PC-3 (cell line): ENCODE data around the gene KCNC4. TPM values are rescaled to one million over a fixed set of nuclear protein-coding genes. Genes with fewer than 3 reads are reported as not detected.

Source experiments
- ATAC-seq: fragments of 200-7000 bp; cut with Tn5 transposase; 2 replicates; pipeline ENCODE4 v1.9.1; 2020; ENCODE audit warnings: mild to moderate bottlenecking, moderate library complexity
- BruUV-seq: library from RNA; stranded (reverse); fragments of 400-500 nt; replicated peaks from 2 replicates; lab custom pipeline; 2021; lab: Mats Ljungman, UMichigan
- CTCF ChIA-PET: fragments of 300-600 bp; sonication (Branson Sonifier 250); formaldehyde crosslinking; loops from one replicate; lab custom pipeline; 2022; ENCODE audit warnings: antibody characterized with exemption; lab: Charles Lee
- POLR2A ChIA-PET: fragments of 300-600 bp; sonication (Branson Sonifier 250); formaldehyde crosslinking; loops from one replicate; lab custom pipeline; 2022; ENCODE audit warnings: antibody characterized with exemption; ENCODE audit not compliant: unreplicated experiment; lab: Charles Lee
- DNase-seq: peaks from one replicate; pipeline ENCODE4 v3.0.0-alpha.2; 2015
- H2AFZ ChIP-seq: fragments of 300-600 bp; sonication (generic); 2 replicates; pipeline ENCODE4 v1.6.0; 2016; ENCODE audit warnings: antibody characterized with exemption, low read length
- H3F3A ChIP-seq: fragments of 300-600 bp; sonication (generic); one replicate; pipeline ENCODE4 v1.6.0; 2017; ENCODE audit warnings: antibody characterized with exemption, low read length, control low read depth, mild to moderate bottlenecking; ENCODE audit not compliant: unreplicated experiment
- H3K27ac ChIP-seq: fragments of 300-600 bp; sonication (generic); 2 replicates; pipeline ENCODE4 v1.5.1; 2016; ENCODE audit warnings: mild to moderate bottlenecking, low read length
- H3K27me3 ChIP-seq: fragments of 300-600 bp; sonication (generic); 2 replicates; pipeline ENCODE4 v1.6.1; 2016; ENCODE audit warnings: low read length, mixed read lengths
- H3K36me3 ChIP-seq: fragments of 300-600 bp; sonication (generic); 2 replicates; pipeline ENCODE4 v1.6.1; 2016; ENCODE audit warnings: low read depth, mixed run types, low read length, mixed read lengths
- H3K4me1 ChIP-seq: fragments of 300-600 bp; sonication (generic); 2 replicates; pipeline ENCODE4 v1.5.1; 2016; ENCODE audit warnings: low read length; ENCODE audit not compliant: insufficient read depth
- H3K4me2 ChIP-seq: fragments of 300-600 bp; sonication (generic); 2 replicates; pipeline ENCODE4 v1.6.0; 2016; ENCODE audit warnings: low read length
- H3K4me3 ChIP-seq: fragments of 300-600 bp; sonication (generic); 2 replicates; pipeline ENCODE4 v1.5.1; 2016; ENCODE audit warnings: mild to moderate bottlenecking, low read length, mixed read lengths
- H3K79me2 ChIP-seq: fragments of 300-600 bp; sonication (generic); 2 replicates; pipeline ENCODE4 v1.6.1; 2017; ENCODE audit warnings: low read length, mixed read lengths
- H3K9ac ChIP-seq: fragments of 300-600 bp; sonication (generic); 2 replicates; pipeline ENCODE4 v1.6.0; 2016; ENCODE audit warnings: mild to moderate bottlenecking, low read length
- H3K9me2 ChIP-seq: fragments of 300-600 bp; sonication (generic); replicated peaks from 2 replicates; pipeline ENCODE4 v1.6.1; 2016; ENCODE audit warnings: mixed run types, low read length, mixed read lengths
- H3K9me3 ChIP-seq: fragments of 300-600 bp; sonication (generic); 2 replicates; pipeline ENCODE4 v1.6.1; 2016; ENCODE audit warnings: low read length, mixed read lengths
- H4K20me1 ChIP-seq: fragments of 300-600 bp; sonication (generic); 2 replicates; pipeline ENCODE4 v1.6.1; 2016; ENCODE audit warnings: low read length, mixed read lengths
- CTCF ChIP-seq: fragments of 300-600 bp; sonication (generic); conservative IDR thresholded peaks from 2 replicates; pipeline ENCODE4 v1.5.1; 2017; ENCODE audit warnings: antibody characterized with exemption, low read depth, mild to moderate bottlenecking, low read length
- EZH2 ChIP-seq: fragments of 300-600 bp; sonication (generic); IDR thresholded peaks from one replicate; pipeline ENCODE4 v1.6.1; 2017; ENCODE audit warnings: antibody characterized with exemption, mild to moderate bottlenecking, low read length; ENCODE audit not compliant: unreplicated experiment
- EZH2phosphoT487 ChIP-seq: fragments of 300-600 bp; sonication (generic); IDR thresholded peaks from 2 replicates; pipeline ENCODE4 v1.6.1; 2018; ENCODE audit warnings: mild to moderate bottlenecking, antibody characterized with exemption, low read length, borderline replicate concordance
- intact Hi-C: fragments of 100-400 bp; cut with micrococcal nuclease; formaldehyde crosslinking; loops from 2 replicates; pipeline ENCODE4 v1.9.0; 2023
- total RNA-seq: library from RNA; depleted of rRNA; stranded (reverse); fragments of >200 nt; gene quantifications from 2 replicates; pipeline ENCODE4 v1.2.3, GENCODE V29; 2014

KCNC4 gene
- total RNA-seq, 1 experiment from 2014 or later, result 1.6 TPM

DNA sequence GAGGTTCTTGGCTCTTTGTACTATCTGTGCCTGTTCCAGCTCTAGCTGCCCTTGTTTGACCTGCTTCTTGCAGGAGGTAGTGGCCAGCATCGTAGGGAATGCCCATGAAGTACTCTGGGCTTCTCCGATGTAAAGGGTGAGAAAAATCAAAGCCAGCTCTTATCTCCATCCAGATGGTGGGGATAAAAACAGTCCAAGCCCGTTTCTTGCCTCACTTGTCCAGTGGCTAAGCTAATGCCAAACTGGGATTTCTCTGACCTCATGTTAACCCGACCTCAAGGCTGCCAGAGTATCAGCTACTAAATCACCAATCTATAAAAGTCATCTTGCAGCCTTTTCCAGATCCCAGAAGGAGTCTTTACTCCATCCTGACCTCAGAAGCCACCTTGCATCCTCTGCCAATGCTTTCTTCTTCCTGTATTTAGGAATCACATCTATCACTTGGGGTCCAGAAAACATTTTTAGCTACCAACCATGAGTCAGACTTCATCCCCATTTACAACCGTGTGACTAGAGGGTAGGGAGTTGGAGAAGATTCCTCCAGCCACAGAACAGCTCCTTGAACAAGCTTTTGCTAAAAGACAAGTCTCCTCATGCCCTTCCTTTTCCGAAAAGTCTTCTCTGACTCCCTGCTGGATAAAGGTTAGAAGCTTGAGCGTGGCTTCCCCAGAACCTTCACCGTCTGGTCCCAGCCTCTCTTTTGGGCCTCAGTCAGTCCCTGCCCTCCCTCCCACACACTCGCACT lies 35.9 kb downstream of the KCNC4 start:
- Histone ChIP-seq H3K4me3 (no peak overlapping the region), H3K4me1 (no peaks in the 10 kb centered on the region), H3K27ac (no peak overlapping the region), H3K9me3 (no peaks in the 10 kb centered on the region), H3K27me3 (peaks cover 17% of the 10 kb centered on the region; the same call in 1 of the 2 replicates), H3F3A (no peaks in the 10 kb centered on the region), H4K20me1 (no peaks in the 10 kb centered on the region), H2AFZ (no peak overlapping the region), H3K79me2 (no peaks in the 10 kb centered on the region), H3K9me2 (no peaks in the 10 kb centered on the region), H3K9ac (no peak overlapping the region), H3K36me3 (no peaks in the 10 kb centered on the region), H3K4me2 (no peak overlapping the region)
- intact Hi-C loops, result no loop called here
- ChIA-PET CTCF (no interaction called here), POLR2A (no interaction called here)
- DNase-seq, result no peak
- no TSS peak for BruUV-seq
- no peak for ATAC-seq
- no peak for TF ChIP-seq EZH2phosphoT487
- TF ChIP-seq EZH2, result no peak
- no peak for TF ChIP-seq CTCF

DNA sequence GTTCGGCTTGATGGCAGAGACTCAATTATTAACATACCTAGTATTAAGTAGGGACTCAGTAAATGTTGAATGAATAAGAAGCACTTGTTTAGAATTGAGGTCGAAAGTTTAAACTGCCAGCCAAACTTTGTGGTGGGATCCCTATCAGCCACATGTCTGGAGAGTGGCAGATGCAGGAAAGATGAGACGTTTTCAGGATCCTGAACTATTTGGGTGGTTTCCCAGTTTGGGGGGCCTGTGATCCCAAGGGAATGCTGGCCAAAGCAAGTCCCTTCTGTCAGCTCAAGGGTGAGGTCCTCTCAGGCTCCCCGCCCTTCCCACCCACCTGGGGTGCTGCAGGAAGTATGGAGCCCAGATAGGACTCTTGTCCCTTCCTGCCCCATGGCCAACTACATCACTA lies 38.6 kb downstream of the KCNC4 start:
- intact Hi-C loops, result no loop called here
- no peak overlapping the region for H3K27ac ChIP-seq
- peaks cover 19% of the 10 kb centered on the region; the same call in 1 of the 2 replicates for H3K27me3 ChIP-seq
- H3K79me2 ChIP-seq, result no peaks in the 10 kb centered on the region
- H3K36me3 ChIP-seq, result no peaks in the 10 kb centered on the region
- no peak overlapping the region for H3K4me3 ChIP-seq
- no peaks in the 10 kb centered on the region for H3K4me1 ChIP-seq
- no peak for ATAC-seq
- H2AFZ ChIP-seq, result no peak overlapping the region
- BruUV-seq, result no TSS peak
- TF ChIP-seq CTCF (no peak), EZH2 (no peak), EZH2phosphoT487 (no peak)
- ChIA-PET POLR2A (no interaction called here), CTCF (no interaction called here)
- DNase-seq, result no peak
- H3K9me2 ChIP-seq, result no peaks in the 10 kb centered on the region
- no peaks in the 10 kb centered on the region for H3F3A ChIP-seq
- H3K4me2 ChIP-seq, result no peak overlapping the region
- H3K9ac ChIP-seq, result no peak overlapping the region
- no peaks in the 10 kb centered on the region for H4K20me1 ChIP-seq
- no peaks in the 10 kb centered on the region for H3K9me3 ChIP-seq

- no peaks in the 10 kb centered on the region for H3K9me2 ChIP-seq
- H3F3A ChIP-seq, result no peaks in the 10 kb centered on the region
- no peaks in the 10 kb centered on the region for H3K4me1 ChIP-seq
- H3K79me2 ChIP-seq, result no peaks in the 10 kb centered on the region
- no peak overlapping the region for H3K4me2 ChIP-seq
- no peaks in the 10 kb centered on the region for H3K9me3 ChIP-seq
- CTCF ChIA-PET, result no interaction called here
- no TSS peak for BruUV-seq
- ATAC-seq (no peak), DNase-seq (no peak)
- H3K27me3 ChIP-seq, result peaks cover 24% of the 10 kb centered on the region
- no peak for TF ChIP-seq EZH2phosphoT487
- no peak for TF ChIP-seq CTCF
- no peak for TF ChIP-seq EZH2
- POLR2A ChIA-PET, result no interaction called here
- H3K4me3 ChIP-seq, result no peak overlapping the region
- H3K9ac ChIP-seq, result no peak overlapping the region
- H3K27ac ChIP-seq, result no peak overlapping the region
- H2AFZ ChIP-seq, result no peak overlapping the region
- intact Hi-C loops, result no loop called here
- H3K36me3 ChIP-seq, result no peaks in the 10 kb centered on the region
- H4K20me1 ChIP-seq, result no peaks in the 10 kb centered on the region
Observed at GRCh38 chr1:110249256-110249655, 39.1 kb downstream of the KCNC4 start.
